ENCODE results near the gene ABLIM2.

The ABLIM2 gene

GRCh38 chr4:7970361-7970946 is 188.2 kb downstream of the ABLIM2 start:
- in situ Hi-C loops (cut with HindIII; ENCODE audit: low sequenced_read_pairs) = no loop called here

- in situ Hi-C loops (cut with HindIII; ENCODE audit: low sequenced_read_pairs) = no loop called here
These were observed 190.2 kb downstream of the ABLIM2 start for GRCh38 chr4:7968262-7968896.

- in situ Hi-C loops (cut with HindIII; ENCODE audit: low sequenced_read_pairs) = no loop called here
These were observed 190.9 kb downstream of the ABLIM2 start for GRCh38 chr4:7967501-7968261.

- in situ Hi-C loops (cut with HindIII; ENCODE audit: low sequenced_read_pairs) = no loop called here
These were observed 191.6 kb downstream of the ABLIM2 start for GRCh38 chr4:7967063-7967440.

- in situ Hi-C loops (cut with HindIII; ENCODE audit: low sequenced_read_pairs) = no loop called here
These were observed 192.1 kb downstream of the ABLIM2 start for GRCh38 chr4:7966281-7967062.

- in situ Hi-C loops (cut with HindIII; ENCODE audit: low sequenced_read_pairs) = no loop called here
These were observed 193.5 kb downstream of the ABLIM2 start for GRCh38 chr4:7964890-7965662.

GRCh38 chr4:7964459-7964858 is 194.2 kb downstream of the ABLIM2 start:
- in situ Hi-C loops (cut with HindIII; ENCODE audit: low sequenced_read_pairs) = no loop called here

GRCh38 chr4:7963691-7964090 is 194.9 kb downstream of the ABLIM2 start:
- in situ Hi-C loops (cut with HindIII; ENCODE audit: low sequenced_read_pairs) = no loop called here

GRCh38 chr4:7962609-7963508 is 195.8 kb downstream of the ABLIM2 start:
- in situ Hi-C loops (cut with HindIII; ENCODE audit: low sequenced_read_pairs) = no loop called here

GRCh38 chr4:7960790-7961655 is 197.6 kb downstream of the ABLIM2 start:
- in situ Hi-C loops (cut with HindIII; ENCODE audit: low sequenced_read_pairs) = no loop called here

GRCh38 chr4:7960017-7960789 is 198.4 kb downstream of the ABLIM2 start:
- in situ Hi-C loops (cut with HindIII; ENCODE audit: low sequenced_read_pairs) = no loop called here

GRCh38 chr4:7959078-7959477 is 199.5 kb downstream of the ABLIM2 start:
- in situ Hi-C loops (cut with HindIII; ENCODE audit: low sequenced_read_pairs) = no loop called here

- in situ Hi-C loops (cut with HindIII; ENCODE audit: low sequenced_read_pairs) = no loop called here
These were observed 201.5 kb downstream of the ABLIM2 start for GRCh38 chr4:7956934-7957656.

GRCh38 chr4:7956270-7956808 is 202.3 kb downstream of the ABLIM2 start:
- in situ Hi-C loops (cut with HindIII; ENCODE audit: low sequenced_read_pairs) = no loop called here

- in situ Hi-C loops (cut with HindIII; ENCODE audit: low sequenced_read_pairs) = no loop called here
These were observed 203.2 kb downstream of the ABLIM2 start for GRCh38 chr4:7955393-7955792.

- in situ Hi-C loops (cut with HindIII; ENCODE audit: low sequenced_read_pairs) = no loop called here
These were observed 206.0 kb downstream of the ABLIM2 start for GRCh38 chr4:7952615-7953014.
